ENCODE measurements around the gene OSMR.

DNA sequence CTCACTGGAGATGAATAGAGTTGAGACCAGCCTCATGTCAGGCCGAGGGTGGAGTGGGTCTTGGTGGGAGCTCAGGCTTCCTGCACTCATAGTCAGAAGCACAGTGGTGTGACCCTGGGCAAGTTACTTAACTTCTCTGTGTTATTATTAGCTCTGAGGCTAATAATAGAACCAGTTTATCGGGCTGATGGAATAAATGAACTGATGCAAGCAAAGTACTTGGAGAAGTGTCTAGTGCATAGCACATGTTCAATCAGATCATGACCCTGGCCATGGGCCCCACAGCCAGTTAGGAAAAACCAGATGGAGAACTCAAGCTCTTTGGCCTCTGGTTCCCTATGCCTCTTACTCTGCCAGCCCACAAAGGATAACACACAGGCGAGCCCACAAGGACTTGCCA is 45.3 kb upstream of the OSMR start:
- TF ChIP-seq, protein P1, sequence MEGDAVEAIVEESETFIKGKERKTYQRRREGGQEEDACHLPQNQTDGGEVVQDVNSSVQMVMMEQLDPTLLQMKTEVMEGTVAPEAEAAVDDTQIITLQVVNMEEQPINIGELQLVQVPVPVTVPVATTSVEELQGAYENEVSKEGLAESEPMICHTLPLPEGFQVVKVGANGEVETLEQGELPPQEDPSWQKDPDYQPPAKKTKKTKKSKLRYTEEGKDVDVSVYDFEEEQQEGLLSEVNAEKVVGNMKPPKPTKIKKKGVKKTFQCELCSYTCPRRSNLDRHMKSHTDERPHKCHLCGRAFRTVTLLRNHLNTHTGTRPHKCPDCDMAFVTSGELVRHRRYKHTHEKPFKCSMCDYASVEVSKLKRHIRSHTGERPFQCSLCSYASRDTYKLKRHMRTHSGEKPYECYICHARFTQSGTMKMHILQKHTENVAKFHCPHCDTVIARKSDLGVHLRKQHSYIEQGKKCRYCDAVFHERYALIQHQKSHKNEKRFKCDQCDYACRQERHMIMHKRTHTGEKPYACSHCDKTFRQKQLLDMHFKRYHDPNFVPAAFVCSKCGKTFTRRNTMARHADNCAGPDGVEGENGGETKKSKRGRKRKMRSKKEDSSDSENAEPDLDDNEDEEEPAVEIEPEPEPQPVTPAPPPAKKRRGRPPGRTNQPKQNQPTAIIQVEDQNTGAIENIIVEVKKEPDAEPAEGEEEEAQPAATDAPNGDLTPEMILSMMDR (IDR thresholded peaks at IDR 0.05; ENCODE audit: low read depth, low read length, poor library complexity, severe bottlenecking) = no peak
- no peak for TF ChIP-seq EZH2phosphoT487 (IDR thresholded peaks at IDR 0.05; ENCODE audit: borderline replicate concordance, low read length)
